Transverse colon (tissue), 4 donors: Measurements from ENCODE around the gene YPEL2. TPM values are rescaled to one million over a fixed set of nuclear protein-coding genes. Genes with fewer than 3 reads are reported as not detected.

Source experiments
- DNase-seq: peaks from one replicate; pipeline ENCODE4 v3.0.0-alpha.2; 2019
- H3K27ac ChIP-seq, 4 donors: fragments of 200-600 bp; sonication (generic); 2 replicates each; pipeline ENCODE4 v1.5.1; 2016 to 2018; ENCODE audit warnings: inconsistent platforms in 4 of 4
- H3K27me3 ChIP-seq: fragments of 200-600 bp; sonication (generic); 2 replicates; pipeline ENCODE4 v1.5.1; 2017; ENCODE audit warnings: inconsistent platforms
- H3K36me3 ChIP-seq, 4 donors: fragments of 200-600 bp; sonication (generic); 2 replicates each; pipeline ENCODE4 v1.5.1; 2017 to 2019; ENCODE audit warnings: inconsistent platforms in 4 of 4
- H3K4me1 ChIP-seq, 4 donors: fragments of 200-600 bp; sonication (generic); 2 replicates each; pipeline ENCODE4 v1.5.1; 2017 to 2020; ENCODE audit warnings: inconsistent platforms in 4 of 4
- H3K4me3 ChIP-seq, 4 donors: fragments of 200-600 bp; sonication (generic); 1 replicate in 1 of 4; 2 replicates in 3 of 4; pipeline versions ENCODE4 v1.5.1 to v1.6.1; 2017 to 2019; ENCODE audit warnings: inconsistent platforms in 4 of 4
- H3K9me3 ChIP-seq, 2 donors: fragments of 200-600 bp; sonication (generic); 2 replicates each; pipeline ENCODE4 v1.5.1; 2017 to 2019; ENCODE audit warnings: inconsistent platforms in 2 of 2
- CTCF ChIP-seq, 5 experiments: fragments of 200-600 bp in 3 of 5; fragments of 450-650 bp in 2 of 5; sonication (generic) in 3 of 5; IDR thresholded peaks; 1 replicate in 2 of 5; 2 replicates in 3 of 5; pipeline ENCODE4 v1.5.1; 2016 to 2017; ENCODE audit warnings: antibody characterized with exemption in 5 of 5, inconsistent platforms in 3 of 5, mild to moderate bottlenecking in 2 of 5, moderate library complexity in 1 of 5
- EP300 ChIP-seq: sonication (generic); formaldehyde crosslinking; IDR thresholded peaks from one replicate; pipeline ENCODE4 v1.6.1; 2017; ENCODE audit warnings: antibody characterized with exemption, low read depth
- POLR2A ChIP-seq: fragments of 450-650 bp; IDR thresholded peaks from one replicate; pipeline ENCODE4 v1.6.1; 2016; ENCODE audit warnings: antibody characterized with exemption, mild to moderate bottlenecking, moderate library complexity
- POLR2AphosphoS5 ChIP-seq, 3 donors: sonication (generic); formaldehyde crosslinking; IDR thresholded peaks; one replicate each; pipeline ENCODE4 v1.6.1; 2016; ENCODE audit warnings: antibody characterized with exemption in 3 of 3
- WGBS, 2 donors: methylation state at CpG; one replicate each; pipeline ENCODE4 v1.1.5; 2018; ENCODE audit warnings: low coverage in 1 of 2; 5-methylcytosine and 5-hydroxymethylcytosine counted together
- in situ Hi-C, 4 donors: fragments of 200-750 bp; cut with MboI; loops; one replicate each; pipeline versions ENCODE4 v1.15.0 to v1.15.1; 2017; ENCODE audit warnings: low sequenced_read_pairs in 3 of 4, low pct_ligation_motif_present in 1 of 4, low pct_unique_long_range_greater_than_20kb in 1 of 4
- intact Hi-C: fragments of 100-400 bp; cut with DNase I; formaldehyde crosslinking; loops from one replicate; pipeline ENCODE4 v1.15.1; 2023; ENCODE audit warnings: low total_unique reads
- total RNA-seq, 4 donors: library from RNA; depleted of rRNA; stranded (reverse); fragments of >200 nt; gene quantifications; one replicate each; pipeline ENCODE4 v1.1.0, GENCODE V29; 2016

The YPEL2 gene
- total RNA-seq, 4 donors from 2014 or later: 24.7 to 45.0 (median 32.8) TPM

- in situ Hi-C loops: no loop called here
- H3K36me3 ChIP-seq: no peaks in the 10 kb centered on the region
- H3K4me3 ChIP-seq: peak overlapping the region in 1 of 4 donors; percentile 10
- H3K4me1 ChIP-seq: peaks cover 75 to 100% (median 80%) of the 10 kb centered on the region in 4 donors
- 23 to 32% methylated on average over 8 to 10 of the region's 10 CpGs for WGBS, 2 donors
- no peak for DNase-seq
- intact Hi-C loops: loop anchor here (2.0 kb wide), 1 partner anchor 57 kb away; no protein-coding TSS in a partner anchor
- H3K27ac ChIP-seq: peak overlapping the region; percentile 83 to 93 (median 88)
- H3K27me3 ChIP-seq: no peaks in the 10 kb centered on the region
- H3K9me3 ChIP-seq: no peaks in the 10 kb centered on the region
- TF ChIP-seq POLR2AphosphoS5 (IDR thresholded peaks at IDR 0.05): no peak
- no peak for TF ChIP-seq CTCF (IDR thresholded peaks at IDR 0.05)
- no peak for TF ChIP-seq EP300
- TF ChIP-seq POLR2A: no peak
Measured at GRCh38 chr17:59366040-59366757, 34.7 kb downstream of the YPEL2 start.

- no peak for TF ChIP-seq POLR2A
- TF ChIP-seq POLR2AphosphoS5 (IDR thresholded peaks at IDR 0.05): peak in 2 of 3 donors; percentile 30 to 38
- 35% methylated on average over 7 to 8 of the region's 8 CpGs for WGBS, 2 donors
- intact Hi-C loops (loop anchor here (2.0 kb wide), 1 partner anchor 58 kb away; no protein-coding TSS in a partner anchor), in situ Hi-C loops (no loop called here)
- peak overlapping the region; percentile 83 to 93 (median 88) for H3K27ac ChIP-seq
- peak overlapping the region in 1 of 4 donors; percentile 10 for H3K4me3 ChIP-seq
- no peaks in the 10 kb centered on the region for H3K9me3 ChIP-seq
- H3K4me1 ChIP-seq: peaks cover 78 to 100% (median 82%) of the 10 kb centered on the region in 4 donors
- no peaks in the 10 kb centered on the region for H3K27me3 ChIP-seq
- DNase-seq: peak; percentile 77
- H3K36me3 ChIP-seq: no peaks in the 10 kb centered on the region
Measured at GRCh38 chr17:59366773-59367656, 35.6 kb downstream of the YPEL2 start.

- Histone ChIP-seq H3K4me1 (peaks cover 83 to 100% (median 85%) of the 10 kb centered on the region in 4 donors), H3K27ac (peak overlapping the region; percentile 83 to 93 (median 88)), H3K27me3 (no peaks in the 10 kb centered on the region), H3K36me3 (no peaks in the 10 kb centered on the region), H3K9me3 (no peaks in the 10 kb centered on the region), H3K4me3 (no peak overlapping the region)
- intact Hi-C loops: loop anchor here (2.0 kb wide), 1 partner anchor 59 kb away; no protein-coding TSS in a partner anchor
- TF ChIP-seq POLR2AphosphoS5 (IDR thresholded peaks at IDR 0.05): no peak
- TF ChIP-seq EP300: no peak
- no peak for TF ChIP-seq POLR2A
- TF ChIP-seq CTCF (IDR thresholded peaks at IDR 0.05): no peak
- WGBS, 2 donors: 39% methylated on average over 1 of the region's 1 CpG; no CpG with 5 or more reads in 1 of the 2 donors
- no peak for DNase-seq
- in situ Hi-C loops: no loop called here
Measured at GRCh38 chr17:59367657-59368045, 36.2 kb downstream of the YPEL2 start.

GRCh38 chr17:59368218-59368857, 36.9 kb downstream of the YPEL2 start:
- no peak for TF ChIP-seq POLR2AphosphoS5 (IDR thresholded peaks at IDR 0.05)
- no peak for TF ChIP-seq EP300
- no peak for TF ChIP-seq POLR2A
- TF ChIP-seq CTCF (IDR thresholded peaks at IDR 0.05): no peak
- Histone ChIP-seq H3K36me3 (no peaks in the 10 kb centered on the region), H3K9me3 (no peaks in the 10 kb centered on the region), H3K27me3 (no peaks in the 10 kb centered on the region), H3K4me1 (peaks cover 86 to 100% (median 87%) of the 10 kb centered on the region in 4 donors), H3K27ac (peak overlapping the region; percentile 83 to 93 (median 88)), H3K4me3 (no peak overlapping the region)
- in situ Hi-C loops: no loop called here
- WGBS, 2 donors: 27 to 70% methylated on average over 2 to 7 of the region's 7 CpGs
- no peak for DNase-seq
- intact Hi-C loops: no loop called here
